Astrocyte (in vitro differentiated cells and primary cell): ENCODE results near the gene AFMID. TPM values are rescaled to one million over a fixed set of nuclear protein-coding genes. Genes with fewer than 3 reads are reported as not detected.

ENCODE experiments used
- DNase-seq: peaks from one replicate; pipeline ENCODE4 v3.0.0-alpha.2; 2010; ENCODE audit warnings: low read depth
- FAIRE-seq: peaks from 2 replicates; lab custom pipeline; 2011; peaks lifted over from hg19 to GRCh38; lab: Jason Lieb, UNC
- H2AFZ ChIP-seq: 2 replicates; pipeline ENCODE4 v1.6.0; 2012; ENCODE audit warnings: low read depth, low read length, inconsistent platforms
- H3K27ac ChIP-seq: 2 replicates; pipeline ENCODE4 v1.5.1; 2011; ENCODE audit warnings: low read depth, low read length, inconsistent platforms
- H3K27me3 ChIP-seq: 2 replicates; pipeline ENCODE4 v1.6.0; 2011; ENCODE audit warnings: low read length, inconsistent platforms; ENCODE audit not compliant: insufficient read depth
- H3K36me3 ChIP-seq: 2 replicates; pipeline ENCODE4 v1.5.1; 2011; ENCODE audit warnings: low read length, inconsistent platforms; ENCODE audit not compliant: insufficient read depth
- H3K4me1 ChIP-seq: 2 replicates; pipeline ENCODE4 v1.5.1; 2011; ENCODE audit warnings: low read length, inconsistent platforms; ENCODE audit not compliant: insufficient read depth
- H3K4me2 ChIP-seq: 2 replicates; pipeline ENCODE4 v1.6.0; 2012; ENCODE audit warnings: low read length, inconsistent platforms
- H3K4me3 ChIP-seq: 2 replicates; pipeline ENCODE4 v1.5.1; 2011; ENCODE audit warnings: low read depth, mild to moderate bottlenecking, low read length, inconsistent platforms; ENCODE audit not compliant: insufficient read depth
- H3K79me2 ChIP-seq: 2 replicates; pipeline ENCODE4 v1.6.0; 2012; ENCODE audit warnings: mild to moderate bottlenecking, low read length, inconsistent platforms; ENCODE audit not compliant: insufficient read depth
- H3K9ac ChIP-seq: 2 replicates; pipeline ENCODE4 v1.6.0; 2012; ENCODE audit warnings: mild to moderate bottlenecking, low read length, inconsistent platforms
- H3K9me3 ChIP-seq: 2 replicates; pipeline ENCODE4 v1.5.1; 2012; ENCODE audit warnings: low read depth, mild to moderate bottlenecking, low read length, inconsistent platforms; ENCODE audit not compliant: insufficient read depth
- H4K20me1 ChIP-seq: 2 replicates; pipeline ENCODE4 v1.6.0; 2012; ENCODE audit warnings: low read length, inconsistent platforms; ENCODE audit not compliant: insufficient read depth
- H3K27ac Mint-ChIP-seq: one replicate; pipeline ENCODE4 v1.8.0; 2021; ENCODE audit warnings: mild to moderate bottlenecking, mixed read lengths; ENCODE audit not compliant: unreplicated experiment
- H3K27me3 Mint-ChIP-seq: one replicate; pipeline ENCODE4 v1.8.0; 2021; ENCODE audit warnings: low read depth, mixed read lengths; ENCODE audit not compliant: unreplicated experiment
- H3K36me3 Mint-ChIP-seq: one replicate; pipeline ENCODE4 v1.8.0; 2021; ENCODE audit warnings: low read depth, mixed read lengths; ENCODE audit not compliant: unreplicated experiment
- H3K4me1 Mint-ChIP-seq: one replicate; pipeline ENCODE4 v1.8.0; 2021; ENCODE audit warnings: low read depth, mixed read lengths; ENCODE audit not compliant: unreplicated experiment
- H3K4me3 Mint-ChIP-seq: one replicate; pipeline ENCODE4 v1.8.0; 2021; ENCODE audit warnings: mild to moderate bottlenecking, moderate library complexity, mixed read lengths; ENCODE audit not compliant: unreplicated experiment
- H3K9me3 Mint-ChIP-seq: one replicate; pipeline ENCODE4 v1.8.0; 2021; ENCODE audit warnings: mild to moderate bottlenecking, mixed read lengths; ENCODE audit not compliant: unreplicated experiment
- CTCF ChIP-seq: IDR thresholded peaks from 2 replicates; pipeline ENCODE4 v1.5.1; 2011; ENCODE audit warnings: low read depth, mild to moderate bottlenecking, inconsistent platforms, low read length, moderate library complexity; ENCODE audit not compliant: insufficient read depth
- EZH2 ChIP-seq: IDR thresholded peaks from 2 replicates; pipeline ENCODE4 v1.6.1; 2012; ENCODE audit warnings: mild to moderate bottlenecking, low read length, inconsistent platforms; ENCODE audit not compliant: insufficient read depth
- total RNA-seq: library from RNA; stranded (reverse); gene quantifications from 2 replicates; pipeline ENCODE4 v1.2.1, GENCODE V29; 2021

AFMID gene
- total RNA-seq, 1 donor from 2014 or later = 53.7 TPM

GRCh38 chr17:78154903-78155811 lies 32.0 kb upstream of the AFMID start:
- no peak for FAIRE-seq
- no peaks in the 10 kb centered on the region for H3K9me3 Mint-ChIP-seq

GRCh38 chr17:78159575-78160158 lies 27.5 kb upstream of the AFMID start:
- no peak overlapping the region for H3K4me2 ChIP-seq
- no peak overlapping the region for H3K4me3 Mint-ChIP-seq
- H3K4me1 ChIP-seq = no peaks in the 10 kb centered on the region
- H3K36me3 Mint-ChIP-seq = no peaks in the 10 kb centered on the region
- FAIRE-seq (no peak), DNase-seq (peak; percentile 83)
- no peak overlapping the region for H2AFZ ChIP-seq
- H3K9ac ChIP-seq = no peak overlapping the region
- H3K27me3 Mint-ChIP-seq = no peaks in the 10 kb centered on the region
- H3K27ac ChIP-seq = no peak overlapping the region
- H3K36me3 ChIP-seq = no peaks in the 10 kb centered on the region
- no peak overlapping the region for H3K4me3 ChIP-seq
- H3K27me3 ChIP-seq = no peaks in the 10 kb centered on the region
- H3K79me2 ChIP-seq = no peaks in the 10 kb centered on the region
- H4K20me1 ChIP-seq = no peaks in the 10 kb centered on the region
- no peak overlapping the region for H3K27ac Mint-ChIP-seq
- H3K9me3 Mint-ChIP-seq = no peaks in the 10 kb centered on the region
- H3K4me1 Mint-ChIP-seq = peaks cover 8% of the 10 kb centered on the region
- no peaks in the 10 kb centered on the region for H3K9me3 ChIP-seq
- no peak for TF ChIP-seq CTCF
- no peak for TF ChIP-seq EZH2

More at GRCh38 chr17:78154903-78155811, 32.0 kb upstream of the AFMID start:
- H3K36me3 Mint-ChIP-seq = no peaks in the 10 kb centered on the region
- Histone ChIP-seq H3K79me2 (no peaks in the 10 kb centered on the region), H3K9ac (no peak overlapping the region), H3K27me3 (no peaks in the 10 kb centered on the region), H3K4me1 (no peaks in the 10 kb centered on the region), H3K36me3 (no peaks in the 10 kb centered on the region), H2AFZ (no peak overlapping the region), H3K9me3 (no peaks in the 10 kb centered on the region), H4K20me1 (no peaks in the 10 kb centered on the region), H3K4me2 (no peak overlapping the region), H3K4me3 (no peak overlapping the region), H3K27ac (no peak overlapping the region)
- no peak for TF ChIP-seq EZH2
- no peak for TF ChIP-seq CTCF
- no peaks in the 10 kb centered on the region for H3K27me3 Mint-ChIP-seq
- H3K4me1 Mint-ChIP-seq = peaks cover 17% of the 10 kb centered on the region
- H3K27ac Mint-ChIP-seq = no peak overlapping the region
- DNase-seq = no peak
- no peak overlapping the region for H3K4me3 Mint-ChIP-seq
